ENCODE data around the gene XAGE2. TPM values are rescaled to one million over a fixed set of nuclear protein-coding genes. Genes with fewer than 3 reads are reported as not detected.
"Not testable (repeated sequence)": the region's sequence is repeated elsewhere in the genome, so short reads cannot be mapped to it uniquely, and the experiment has no call there.

XAGE2 gene
- polyA plus RNA-seq, 3 donors, result not detected

DNA sequence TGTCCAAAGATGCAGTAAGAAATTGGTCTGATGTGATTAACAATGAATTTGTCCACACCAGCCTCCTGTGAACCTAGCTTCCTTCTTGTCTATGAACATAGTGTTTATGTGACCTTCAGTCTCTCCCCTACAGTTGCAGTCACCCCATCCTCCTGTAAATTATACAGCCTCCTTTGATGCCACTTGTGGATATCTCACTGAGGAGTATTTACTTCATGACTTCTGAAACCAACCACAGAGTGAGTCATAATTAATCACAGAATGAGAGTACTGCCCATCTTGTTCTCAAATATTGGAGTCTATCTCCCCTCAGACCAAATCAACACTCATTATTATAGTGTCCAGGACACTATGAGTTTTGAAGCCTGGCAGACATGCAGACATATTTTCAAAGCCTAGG, 27.3 kb upstream of the XAGE2 start:
- intact Hi-C loops (cut with micrococcal nuclease), result no loop called here
- Histone ChIP-seq H3K4me2 (replicated peaks; ENCODE audit: extremely low read depth, low read length, poor library complexity, severe bottlenecking) (no peak overlapping the region), H3K9ac (ENCODE audit: insufficient read depth, low read length, poor library complexity, severe bottlenecking) (no peak overlapping the region), H3K4me1 (ENCODE audit: control insufficient read depth in 1 of 2, insufficient read depth in 2 of 2, low read length in 2 of 2) (no peaks in the 10 kb centered on the region), H4K20me1 (ENCODE audit: insufficient read depth, low read length) (no peaks in the 10 kb centered on the region), H3K9me3 (replicated peaks in 1 of 2; ENCODE audit: control insufficient read depth in 1 of 2, insufficient read depth in 1 of 2, low read length in 2 of 2) (no peaks in the 10 kb centered on the region), H2AFZ (ENCODE audit: insufficient read depth, low read depth, low read length, poor library complexity, severe bottlenecking) (no peak overlapping the region), H3K27ac (ENCODE audit: low read depth in 1 of 2, low read length in 2 of 2) (no peak overlapping the region), H3K36me3 (replicated peaks in 1 of 2; ENCODE audit: control insufficient read depth in 1 of 2, insufficient read depth in 2 of 2, low read length in 2 of 2) (no peaks in the 10 kb centered on the region), H3K4me3 (replicated peaks in 1 of 3; ENCODE audit: low read depth in 2 of 3, low read length in 3 of 3) (no peak overlapping the region), H3K27me3 (ENCODE audit: control insufficient read depth in 2 of 2, insufficient read depth in 2 of 2, low read length in 2 of 2) (no peaks in the 10 kb centered on the region), H3K79me2 (ENCODE audit: insufficient read depth, low read length) (no peaks in the 10 kb centered on the region)
- Mint-ChIP-seq H3K36me3 (no peaks in the 10 kb centered on the region), H3K9me3 (peaks cover 0 to 1% (median 0%) of the 10 kb centered on the region in 7 donors), H3K4me3 (no peak overlapping the region), H3K4me1 (no peaks in the 10 kb centered on the region), H3K27me3 (ENCODE audit: low read depth in 3 of 3) (peaks cover 2 to 6% (median 2%) of the 10 kb centered on the region in 3 donors), H3K27ac (no peak overlapping the region)
- no peak for DNase-seq
- TF ChIP-seq, protein P1, sequence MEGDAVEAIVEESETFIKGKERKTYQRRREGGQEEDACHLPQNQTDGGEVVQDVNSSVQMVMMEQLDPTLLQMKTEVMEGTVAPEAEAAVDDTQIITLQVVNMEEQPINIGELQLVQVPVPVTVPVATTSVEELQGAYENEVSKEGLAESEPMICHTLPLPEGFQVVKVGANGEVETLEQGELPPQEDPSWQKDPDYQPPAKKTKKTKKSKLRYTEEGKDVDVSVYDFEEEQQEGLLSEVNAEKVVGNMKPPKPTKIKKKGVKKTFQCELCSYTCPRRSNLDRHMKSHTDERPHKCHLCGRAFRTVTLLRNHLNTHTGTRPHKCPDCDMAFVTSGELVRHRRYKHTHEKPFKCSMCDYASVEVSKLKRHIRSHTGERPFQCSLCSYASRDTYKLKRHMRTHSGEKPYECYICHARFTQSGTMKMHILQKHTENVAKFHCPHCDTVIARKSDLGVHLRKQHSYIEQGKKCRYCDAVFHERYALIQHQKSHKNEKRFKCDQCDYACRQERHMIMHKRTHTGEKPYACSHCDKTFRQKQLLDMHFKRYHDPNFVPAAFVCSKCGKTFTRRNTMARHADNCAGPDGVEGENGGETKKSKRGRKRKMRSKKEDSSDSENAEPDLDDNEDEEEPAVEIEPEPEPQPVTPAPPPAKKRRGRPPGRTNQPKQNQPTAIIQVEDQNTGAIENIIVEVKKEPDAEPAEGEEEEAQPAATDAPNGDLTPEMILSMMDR (IDR thresholded peaks at IDR 0.05), result no peak

DNA sequence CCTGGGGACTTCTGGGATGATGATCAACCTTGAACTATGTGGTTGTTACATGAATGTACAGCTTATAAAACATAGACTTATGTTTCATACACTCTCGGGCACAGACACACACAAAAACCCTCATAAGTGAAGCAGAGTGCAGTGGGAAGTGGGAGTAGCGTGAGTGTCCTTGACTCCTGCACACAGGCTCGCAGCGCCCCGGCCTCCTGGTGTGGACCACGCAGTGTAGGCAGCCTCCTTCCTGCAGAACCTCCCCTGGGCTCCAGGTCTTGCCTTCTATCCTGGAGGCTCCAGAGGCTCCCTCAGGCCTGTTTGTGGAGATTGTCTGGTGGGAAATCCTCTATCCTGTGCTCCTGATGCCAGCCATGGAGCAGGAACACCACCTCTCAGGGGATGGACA, 25.7 kb upstream of the XAGE2 start:
- H3K4me1 Mint-ChIP-seq; H3K4me1 ChIP-seq (ENCODE audit: control insufficient read depth in 1 of 2, insufficient read depth in 2 of 2, low read length in 2 of 2); H3K36me3 ChIP-seq (replicated peaks in 1 of 2; ENCODE audit: control insufficient read depth in 1 of 2, insufficient read depth in 2 of 2, low read length in 2 of 2); H3K4me2 ChIP-seq (replicated peaks; ENCODE audit: extremely low read depth, low read length, poor library complexity, severe bottlenecking); intact Hi-C loops (cut with micrococcal nuclease); H4K20me1 ChIP-seq (ENCODE audit: insufficient read depth, low read length); H3K27ac Mint-ChIP-seq; H3K4me3 Mint-ChIP-seq; H3K27me3 ChIP-seq (ENCODE audit: control insufficient read depth in 2 of 2, insufficient read depth in 2 of 2, low read length in 2 of 2); H3K9me3 Mint-ChIP-seq; H3K9ac ChIP-seq (ENCODE audit: insufficient read depth, low read length, poor library complexity, severe bottlenecking); DNase-seq; H3K27ac ChIP-seq (ENCODE audit: low read depth in 1 of 2, low read length in 2 of 2); H3K36me3 Mint-ChIP-seq; H3K79me2 ChIP-seq (ENCODE audit: insufficient read depth, low read length); H3K9me3 ChIP-seq (replicated peaks in 1 of 2; ENCODE audit: control insufficient read depth in 1 of 2, insufficient read depth in 1 of 2, low read length in 2 of 2); H3K4me3 ChIP-seq (replicated peaks in 1 of 3; ENCODE audit: low read depth in 2 of 3, low read length in 3 of 3); H3K27me3 Mint-ChIP-seq (ENCODE audit: low read depth in 3 of 3); H2AFZ ChIP-seq (ENCODE audit: insufficient read depth, low read depth, low read length, poor library complexity, severe bottlenecking): not testable (repeated sequence)
- WGBS (ENCODE audit: insufficient coverage), result no CpG with 5 or more reads among the region's 6 CpGs
